Spleen (tissue), 11 donors: ENCODE measurements around the gene IPO9. TPM values are rescaled to one million over a fixed set of nuclear protein-coding genes. Genes with fewer than 3 reads are reported as not detected.

ENCODE experiments used
- DNase-seq: peaks from one replicate; pipeline ENCODE4 v3.0.0-alpha.2; 2020
- H3K27ac ChIP-seq, 8 donors: fragments of 200-600 bp; sonication (generic) in 7 of 8; 1 replicate in 4 of 8; 2 replicates in 4 of 8; pipeline versions ENCODE4 v1.5.0 to v1.8.0; 2016 to 2021; ENCODE audit warnings: inconsistent platforms in 4 of 8, mild to moderate bottlenecking in 4 of 8, moderate library complexity in 1 of 8
- H3K27me3 ChIP-seq, 7 donors: fragments of 200-600 bp; sonication (generic) in 6 of 7; replicated peaks in 1 of 7; 1 replicate in 4 of 7; 2 replicates in 3 of 7; pipeline versions ENCODE4 v1.5.0 to v1.8.0; 2016 to 2021; ENCODE audit warnings: inconsistent platforms in 3 of 7, mild to moderate bottlenecking in 1 of 7
- H3K36me3 ChIP-seq, 6 donors: fragments of 200-600 bp; sonication (generic) in 5 of 6; 1 replicate in 4 of 6; 2 replicates in 2 of 6; pipeline versions ENCODE4 v1.5.0 to v1.8.0; 2016 to 2021; ENCODE audit warnings: inconsistent platforms in 2 of 6
- H3K4me1 ChIP-seq, 6 donors: fragments of 200-600 bp; sonication (generic) in 5 of 6; 1 replicate in 3 of 6; 2 replicates in 3 of 6; pipeline versions ENCODE4 v1.5.0 to v1.8.0; 2016 to 2021; ENCODE audit warnings: inconsistent platforms in 3 of 6
- H3K4me3 ChIP-seq, 8 donors: fragments of 200-600 bp; sonication (generic) in 7 of 8; 1 replicate in 4 of 8; 2 replicates in 4 of 8; pipeline versions ENCODE4 v1.5.0 to v1.8.0; 2016 to 2021; ENCODE audit warnings: inconsistent platforms in 4 of 8, mild to moderate bottlenecking in 4 of 8, moderate library complexity in 2 of 8
- H3K9me3 ChIP-seq, 8 donors: fragments of 200-600 bp; sonication (generic) in 7 of 8; 1 replicate in 4 of 8; 2 replicates in 4 of 8; pipeline versions ENCODE4 v1.5.0 to v1.8.0; 2016 to 2021; ENCODE audit warnings: inconsistent platforms in 4 of 8
- POLR2A ChIP-seq, 3 donors: fragments of 450-650 bp; IDR thresholded peaks; one replicate each; pipeline ENCODE4 v1.5.1; 2017; ENCODE audit warnings: antibody characterized with exemption in 3 of 3, mild to moderate bottlenecking in 1 of 3
- POLR2AphosphoS5 ChIP-seq, 3 donors: sonication (generic); formaldehyde crosslinking; IDR thresholded peaks; one replicate each; pipeline ENCODE4 v1.5.1; 2017; ENCODE audit warnings: antibody characterized with exemption in 3 of 3
- WGBS, 5 donors: extraction: QIAGEN DNeasy Blood & Tissue Kit in 3 of 5; methylation state at CpG; one replicate each; pipeline versions ENCODE4 v1.1.5 to v1.1.7; 2013 to 2018; 5-methylcytosine and 5-hydroxymethylcytosine counted together
- intact Hi-C: fragments of 100-400 bp; cut with DNase I; formaldehyde crosslinking; loops from one replicate; pipeline ENCODE4 v1.15.0; 2023; ENCODE audit warnings: low total_unique reads
- polyA plus RNA-seq, 3 donors: library from polyadenylated mRNA; stranded (reverse); fragments of 200-250 nt; gene quantifications; one replicate each; pipeline ENCODE4 v1.2.1, GENCODE V29; 2013
- total RNA-seq, 7 donors: library from RNA; depleted of rRNA in 3 of 7; stranded (reverse); fragments of >200 nt in 3 of 7; fragmentation: NEBNext Ultra II Directional in 4 of 7; extraction: Animal tissue kit (Norgen Biotek cat#: 25700) in 4 of 7; gene quantifications; one replicate each; pipeline versions ENCODE4 v1.1.0 to v1.2.1, GENCODE V29; 2016 to 2021
- TF ChIP-seq, protein P1 (sequence below), 11 experiments: fragments of 200-600 bp in 7 of 11; fragments of 450-650 bp in 4 of 11; sonication (generic) in 4 of 11; IDR thresholded peaks in 8 of 11; conservative IDR thresholded peaks in 3 of 11; 1 replicate in 7 of 11; 2 replicates in 4 of 11; pipeline versions ENCODE4 v1.4.0 to v1.8.0; 2016 to 2021; ENCODE audit warnings: antibody characterized with exemption in 11 of 11, inconsistent platforms in 4 of 11, mild to moderate bottlenecking in 1 of 11
- donor health status: healthy with polysubstance abuse.
- donor health status: DM: no; HTN: no; CAD: no; lungs with moderate emphysema.
- donor health status: DM: no; HTN: no; CAD: no.
- donor health status: Bipolar disorder and iron deficiency.
- donor health status: healthy.
- donor health status: DM: no; HTN: no; CAD: no.
- donor health status: DM: yes; HTN: yes; CAD: no.

The IPO9 gene
- total and polyA plus RNA-seq, 10 donors, result 13.8 to 35.7 (median 27.1) TPM

DNA sequence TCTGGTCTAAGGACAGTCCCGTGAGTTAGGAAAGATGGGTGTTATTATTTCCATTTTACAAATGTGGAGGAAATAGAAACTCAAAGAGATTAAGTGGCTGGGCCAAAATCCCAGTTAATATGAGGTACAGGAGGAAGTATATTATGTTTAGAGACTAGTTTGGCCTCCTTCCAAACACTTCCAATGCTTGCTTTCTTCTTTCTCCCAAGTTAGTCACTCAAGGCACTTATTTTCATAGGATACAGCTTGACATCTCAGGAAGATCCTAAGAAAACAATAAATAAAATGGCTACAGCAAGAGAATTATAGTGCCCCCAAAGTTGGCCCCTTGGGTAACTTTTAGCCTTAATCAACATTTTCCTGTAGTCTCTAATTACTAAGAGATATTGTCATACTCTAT is 47.5 kb upstream of the IPO9 start:
- Histone ChIP-seq H3K27me3 (no peaks in the 10 kb centered on the region), H3K4me3 (no peak overlapping the region), H3K4me1 (no peaks in the 10 kb centered on the region), H3K9me3 (no peaks in the 10 kb centered on the region), H3K27ac (no peak overlapping the region), H3K36me3 (peaks cover 0 to 62% (median 10%) of the 10 kb centered on the region in 6 donors)
- no peak for DNase-seq
- intact Hi-C loops, result no loop called here
- WGBS, 5 donors, result 38 to 74% (median 60%) methylated on average over 1 of the region's 1 CpG
- TF ChIP-seq, protein P1, sequence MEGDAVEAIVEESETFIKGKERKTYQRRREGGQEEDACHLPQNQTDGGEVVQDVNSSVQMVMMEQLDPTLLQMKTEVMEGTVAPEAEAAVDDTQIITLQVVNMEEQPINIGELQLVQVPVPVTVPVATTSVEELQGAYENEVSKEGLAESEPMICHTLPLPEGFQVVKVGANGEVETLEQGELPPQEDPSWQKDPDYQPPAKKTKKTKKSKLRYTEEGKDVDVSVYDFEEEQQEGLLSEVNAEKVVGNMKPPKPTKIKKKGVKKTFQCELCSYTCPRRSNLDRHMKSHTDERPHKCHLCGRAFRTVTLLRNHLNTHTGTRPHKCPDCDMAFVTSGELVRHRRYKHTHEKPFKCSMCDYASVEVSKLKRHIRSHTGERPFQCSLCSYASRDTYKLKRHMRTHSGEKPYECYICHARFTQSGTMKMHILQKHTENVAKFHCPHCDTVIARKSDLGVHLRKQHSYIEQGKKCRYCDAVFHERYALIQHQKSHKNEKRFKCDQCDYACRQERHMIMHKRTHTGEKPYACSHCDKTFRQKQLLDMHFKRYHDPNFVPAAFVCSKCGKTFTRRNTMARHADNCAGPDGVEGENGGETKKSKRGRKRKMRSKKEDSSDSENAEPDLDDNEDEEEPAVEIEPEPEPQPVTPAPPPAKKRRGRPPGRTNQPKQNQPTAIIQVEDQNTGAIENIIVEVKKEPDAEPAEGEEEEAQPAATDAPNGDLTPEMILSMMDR (IDR thresholded peaks at IDR 0.05 in 8 of 11, conservative IDR thresholded peaks at IDR 0.05 in 3 of 11), result no peak
- TF ChIP-seq POLR2AphosphoS5 (IDR thresholded peaks at IDR 0.05) (no peak), POLR2A (IDR thresholded peaks at IDR 0.05) (no peak)

DNA sequence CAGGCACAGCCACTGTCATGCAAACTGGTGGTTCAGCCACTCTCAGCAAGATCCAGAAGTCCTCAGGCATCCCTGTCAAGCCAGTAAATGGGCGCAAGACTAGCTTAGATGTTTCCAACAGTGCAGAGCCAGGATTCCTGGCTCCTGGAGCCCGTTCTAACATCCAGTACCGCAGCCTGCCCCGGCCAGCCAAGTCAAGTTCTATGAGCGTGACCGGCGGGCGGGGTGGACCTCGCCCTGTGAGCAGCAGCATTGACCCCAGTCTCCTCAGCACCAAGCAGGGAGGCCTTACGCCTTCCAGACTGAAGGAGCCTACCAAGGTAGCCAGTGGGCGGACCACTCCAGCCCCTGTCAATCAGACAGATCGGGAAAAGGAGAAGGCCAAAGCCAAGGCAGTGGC is 46.6 kb upstream of the IPO9 start:
- Histone ChIP-seq H3K4me1 (no peaks in the 10 kb centered on the region), H3K9me3 (no peaks in the 10 kb centered on the region), H3K4me3 (no peak overlapping the region), H3K27me3 (no peaks in the 10 kb centered on the region), H3K27ac (no peak overlapping the region), H3K36me3 (peaks cover 0 to 71% (median 10%) of the 10 kb centered on the region in 6 donors)
- no peak for DNase-seq
- intact Hi-C loops, result no loop called here
- WGBS, 5 donors, result 93 to 100% (median 96%) methylated on average over 4 to 12 of the region's 12 CpGs
- TF ChIP-seq POLR2A (IDR thresholded peaks at IDR 0.05) (no peak), POLR2AphosphoS5 (IDR thresholded peaks at IDR 0.05) (no peak)
- TF ChIP-seq, protein P1 (IDR thresholded peaks at IDR 0.05 in 8 of 11, conservative IDR thresholded peaks at IDR 0.05 in 3 of 11), result no peak

DNA sequence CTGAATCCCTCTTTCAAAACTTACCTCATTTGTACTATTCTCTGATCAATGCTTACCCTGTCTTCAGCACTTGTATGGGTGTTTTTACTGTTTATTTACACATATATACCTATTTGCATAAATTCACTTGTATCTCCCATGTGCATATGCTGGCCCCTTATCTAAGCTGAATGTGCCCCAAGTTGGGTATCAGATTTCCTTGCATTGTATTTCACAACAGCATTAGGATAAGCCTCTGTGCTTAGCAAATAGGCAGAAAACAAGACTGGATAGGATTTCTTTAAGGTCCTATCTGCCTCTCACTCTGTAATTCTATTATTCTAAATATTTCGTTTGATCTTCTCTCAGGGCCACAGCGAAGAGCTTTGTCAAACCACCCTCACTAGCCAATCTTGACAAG is 45.9 kb upstream of the IPO9 start:
- intact Hi-C loops, result no loop called here
- no peak overlapping the region for H3K27ac ChIP-seq
- H3K36me3 ChIP-seq, result peaks cover 0 to 78% (median 10%) of the 10 kb centered on the region in 6 donors
- H3K27me3 ChIP-seq, result no peaks in the 10 kb centered on the region
- no peak for DNase-seq
- WGBS, 5 donors, result 87 to 94% (median 93%) methylated on average over 2 of the region's 2 CpGs
- no peaks in the 10 kb centered on the region for H3K9me3 ChIP-seq
- no peak overlapping the region for H3K4me3 ChIP-seq
- TF ChIP-seq POLR2AphosphoS5 (IDR thresholded peaks at IDR 0.05) (no peak), POLR2A (IDR thresholded peaks at IDR 0.05) (no peak)
- TF ChIP-seq, protein P1 (IDR thresholded peaks at IDR 0.05 in 8 of 11, conservative IDR thresholded peaks at IDR 0.05 in 3 of 11), result no peak
- no peaks in the 10 kb centered on the region for H3K4me1 ChIP-seq

DNA sequence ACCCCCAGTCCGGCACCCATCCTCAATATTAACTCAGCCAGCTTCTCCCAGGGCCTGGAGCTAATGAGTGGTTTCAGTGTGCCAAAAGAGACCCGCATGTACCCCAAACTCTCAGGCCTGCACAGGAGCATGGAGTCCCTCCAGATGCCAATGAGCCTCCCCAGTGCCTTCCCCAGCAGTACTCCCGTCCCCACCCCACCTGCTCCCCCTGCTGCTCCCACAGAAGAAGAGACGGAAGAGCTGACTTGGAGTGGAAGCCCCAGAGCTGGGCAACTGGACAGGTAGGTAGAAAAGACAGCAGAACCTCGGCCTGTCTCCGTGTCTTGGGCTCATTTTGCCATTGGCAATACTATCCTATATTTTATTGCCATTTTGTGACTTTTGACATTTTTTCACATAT is 45.4 kb upstream of the IPO9 start:
- intact Hi-C loops, result no loop called here
- Histone ChIP-seq H3K4me3 (no peak overlapping the region), H3K36me3 (peaks cover 0 to 83% (median 11%) of the 10 kb centered on the region in 6 donors), H3K27ac (no peak overlapping the region), H3K27me3 (no peaks in the 10 kb centered on the region), H3K9me3 (no peaks in the 10 kb centered on the region), H3K4me1 (no peaks in the 10 kb centered on the region)
- no peak for DNase-seq
- TF ChIP-seq, protein P1 (IDR thresholded peaks at IDR 0.05 in 8 of 11, conservative IDR thresholded peaks at IDR 0.05 in 3 of 11), result no peak
- no peak for TF ChIP-seq POLR2AphosphoS5 (IDR thresholded peaks at IDR 0.05)
- TF ChIP-seq POLR2A (IDR thresholded peaks at IDR 0.05), result no peak
- WGBS, 5 donors, result 91 to 96% (median 93%) methylated on average over 6 of the region's 6 CpGs
